Measurements from ENCODE around the gene LLGL2. TPM values are rescaled to one million over a fixed set of nuclear protein-coding genes. Genes with fewer than 3 reads are reported as not detected.

LLGL2 gene
- total RNA-seq, 1 experiment from 2014 or later: 19.8 TPM

DNA sequence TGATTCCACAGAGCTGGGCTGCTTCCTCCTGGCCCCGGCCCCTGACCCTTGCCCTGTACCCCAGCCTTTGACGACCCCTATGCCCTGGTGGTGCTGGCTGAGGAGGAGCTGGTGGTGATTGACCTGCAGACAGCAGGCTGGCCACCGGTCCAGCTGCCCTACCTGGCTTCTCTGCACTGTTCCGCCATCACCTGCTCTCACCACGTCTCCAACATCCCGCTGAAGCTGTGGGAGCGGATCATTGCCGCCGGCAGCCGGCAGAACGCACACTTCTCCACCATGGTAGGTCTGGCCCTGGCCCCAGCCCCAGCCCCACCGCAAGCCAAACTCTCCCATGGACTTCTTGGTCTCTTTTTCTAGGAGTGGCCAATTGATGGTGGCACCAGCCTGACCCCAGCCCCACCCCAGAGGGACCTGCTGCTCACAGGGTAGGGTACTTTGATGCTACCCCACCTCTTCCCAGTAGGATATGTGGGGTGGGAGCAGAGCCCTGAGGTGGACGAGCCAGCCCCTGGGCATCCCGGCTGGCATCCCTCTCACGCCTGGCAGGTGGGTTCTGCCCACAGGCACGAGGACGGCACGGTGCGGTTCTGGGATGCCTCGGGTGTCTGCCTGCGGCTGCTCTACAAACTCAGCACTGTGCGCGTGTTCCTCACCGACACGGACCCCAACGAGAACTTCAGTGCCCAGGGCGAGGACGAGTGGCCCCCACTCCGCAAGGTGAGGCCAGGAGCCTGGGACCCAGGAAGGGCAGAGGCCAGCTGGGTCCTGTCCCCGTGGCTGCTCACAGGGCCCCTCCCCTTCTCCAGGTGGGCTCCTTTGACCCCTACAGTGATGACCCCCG, 43.1 kb downstream of the LLGL2 start:
- H3K36me3 Mint-ChIP-seq (ENCODE audit: insufficient read depth, unreplicated experiment): peaks cover 12% of the 10 kb centered on the region
- intact Hi-C loops (cut with micrococcal nuclease): no loop called here

DNA sequence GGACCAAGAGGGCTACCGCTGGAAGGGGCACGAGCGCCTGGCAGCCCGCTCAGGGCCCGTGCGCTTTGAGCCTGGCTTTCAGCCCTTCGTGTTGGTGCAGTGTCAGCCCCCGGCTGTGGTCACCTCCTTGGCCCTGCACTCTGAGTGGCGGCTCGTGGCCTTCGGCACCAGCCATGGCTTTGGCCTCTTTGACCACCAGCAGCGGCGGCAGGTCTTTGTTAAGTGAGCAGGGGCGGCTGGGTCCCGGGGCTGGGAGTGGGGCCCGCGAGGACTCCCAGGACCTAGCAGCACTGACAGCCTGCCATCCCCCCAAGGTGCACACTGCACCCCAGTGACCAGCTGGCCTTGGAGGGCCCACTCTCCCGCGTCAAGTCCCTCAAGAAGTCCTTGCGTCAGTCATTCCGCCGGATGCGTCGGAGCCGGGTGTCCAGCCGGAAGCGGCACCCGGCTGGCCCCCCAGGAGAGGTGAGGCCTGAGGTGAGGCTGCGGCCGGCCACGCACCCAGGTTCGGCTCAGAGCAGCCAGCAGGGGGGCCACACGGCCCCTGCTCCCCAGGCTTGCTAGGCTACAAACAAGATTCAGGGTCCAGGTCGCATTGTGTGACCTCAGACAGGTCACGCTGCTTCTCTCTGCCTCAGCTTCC, 44.7 kb downstream of the LLGL2 start:
- Mint-ChIP-seq H3K9me3 (ENCODE audit: unreplicated experiment) (no peaks in the 10 kb centered on the region), H3K27me3 (ENCODE audit: insufficient read depth, unreplicated experiment) (no peaks in the 10 kb centered on the region), H3K27ac (ENCODE audit: low read depth, unreplicated experiment) (no peak overlapping the region), H3K4me1 (ENCODE audit: insufficient read depth, unreplicated experiment) (no peaks in the 10 kb centered on the region), H3K4me3 (ENCODE audit: unreplicated experiment) (no peak overlapping the region), H3K36me3 (ENCODE audit: insufficient read depth, unreplicated experiment) (peaks cover 12% of the 10 kb centered on the region)
- POLR2A ChIA-PET: no interaction called here
- BruUV-seq (replicated peaks): no TSS peak
- CTCF ChIA-PET: interaction anchor here (0.8 kb wide), 1 partner anchor 31 kb away, joined by 3 read pairs; no protein-coding TSS in a partner anchor
- DNase-seq (ENCODE audit: unreplicated experiment): no peak
- intact Hi-C loops (cut with micrococcal nuclease): no loop called here
- TF ChIP-seq, protein P1, sequence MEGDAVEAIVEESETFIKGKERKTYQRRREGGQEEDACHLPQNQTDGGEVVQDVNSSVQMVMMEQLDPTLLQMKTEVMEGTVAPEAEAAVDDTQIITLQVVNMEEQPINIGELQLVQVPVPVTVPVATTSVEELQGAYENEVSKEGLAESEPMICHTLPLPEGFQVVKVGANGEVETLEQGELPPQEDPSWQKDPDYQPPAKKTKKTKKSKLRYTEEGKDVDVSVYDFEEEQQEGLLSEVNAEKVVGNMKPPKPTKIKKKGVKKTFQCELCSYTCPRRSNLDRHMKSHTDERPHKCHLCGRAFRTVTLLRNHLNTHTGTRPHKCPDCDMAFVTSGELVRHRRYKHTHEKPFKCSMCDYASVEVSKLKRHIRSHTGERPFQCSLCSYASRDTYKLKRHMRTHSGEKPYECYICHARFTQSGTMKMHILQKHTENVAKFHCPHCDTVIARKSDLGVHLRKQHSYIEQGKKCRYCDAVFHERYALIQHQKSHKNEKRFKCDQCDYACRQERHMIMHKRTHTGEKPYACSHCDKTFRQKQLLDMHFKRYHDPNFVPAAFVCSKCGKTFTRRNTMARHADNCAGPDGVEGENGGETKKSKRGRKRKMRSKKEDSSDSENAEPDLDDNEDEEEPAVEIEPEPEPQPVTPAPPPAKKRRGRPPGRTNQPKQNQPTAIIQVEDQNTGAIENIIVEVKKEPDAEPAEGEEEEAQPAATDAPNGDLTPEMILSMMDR (IDR thresholded peaks at IDR 0.05; ENCODE audit: unreplicated experiment): no peak

More for the DNA sequence above, 43.1 kb downstream of the LLGL2 start:
- TF ChIP-seq, protein P1 (IDR thresholded peaks at IDR 0.05; ENCODE audit: unreplicated experiment): no peak
- Mint-ChIP-seq H3K9me3 (ENCODE audit: unreplicated experiment) (no peaks in the 10 kb centered on the region), H3K27me3 (ENCODE audit: insufficient read depth, unreplicated experiment) (no peaks in the 10 kb centered on the region), H3K27ac (ENCODE audit: low read depth, unreplicated experiment) (no peak overlapping the region), H3K4me3 (ENCODE audit: unreplicated experiment) (no peak overlapping the region), H3K4me1 (ENCODE audit: insufficient read depth, unreplicated experiment) (no peaks in the 10 kb centered on the region)
- BruUV-seq (replicated peaks): no TSS peak
- POLR2A ChIA-PET: no interaction called here
- DNase-seq (ENCODE audit: unreplicated experiment): no peak
- CTCF ChIA-PET: interaction anchor here (0.6 to 0.7 kb wide), 4 partner anchors 28 to 1682 kb away, joined by 3 to 4 read pairs (median 3); no protein-coding TSS in a partner anchor

DNA sequence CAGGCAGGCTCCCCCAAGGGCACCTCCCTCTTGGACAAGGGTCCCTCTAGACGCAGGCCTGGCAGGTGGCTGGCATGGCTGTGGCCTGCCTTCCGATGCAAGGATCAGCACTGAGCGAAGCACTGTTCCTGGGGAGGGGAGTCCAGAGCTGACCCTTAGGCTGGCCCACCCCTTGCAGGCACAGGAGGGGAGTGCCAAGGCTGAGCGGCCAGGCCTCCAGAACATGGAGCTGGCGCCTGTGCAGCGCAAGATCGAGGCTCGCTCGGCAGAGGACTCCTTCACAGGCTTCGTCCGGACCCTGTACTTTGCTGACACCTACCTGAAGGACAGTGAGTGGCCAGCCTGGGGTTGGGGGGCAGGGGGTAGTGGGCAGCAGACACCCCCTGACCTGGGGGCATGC, 45.3 kb downstream of the LLGL2 start:
- intact Hi-C loops (cut with micrococcal nuclease): no loop called here
- CTCF ChIA-PET: no interaction called here
- Mint-ChIP-seq H3K27me3 (ENCODE audit: insufficient read depth, unreplicated experiment) (no peaks in the 10 kb centered on the region), H3K9me3 (ENCODE audit: unreplicated experiment) (no peaks in the 10 kb centered on the region), H3K36me3 (ENCODE audit: insufficient read depth, unreplicated experiment) (peaks cover 12% of the 10 kb centered on the region), H3K4me1 (ENCODE audit: insufficient read depth, unreplicated experiment) (no peaks in the 10 kb centered on the region), H3K4me3 (ENCODE audit: unreplicated experiment) (no peak overlapping the region), H3K27ac (ENCODE audit: low read depth, unreplicated experiment) (no peak overlapping the region)
- POLR2A ChIA-PET: no interaction called here
- BruUV-seq (replicated peaks): no TSS peak
- DNase-seq (ENCODE audit: unreplicated experiment): no peak
- TF ChIP-seq, protein P1 (IDR thresholded peaks at IDR 0.05; ENCODE audit: unreplicated experiment): no peak

DNA sequence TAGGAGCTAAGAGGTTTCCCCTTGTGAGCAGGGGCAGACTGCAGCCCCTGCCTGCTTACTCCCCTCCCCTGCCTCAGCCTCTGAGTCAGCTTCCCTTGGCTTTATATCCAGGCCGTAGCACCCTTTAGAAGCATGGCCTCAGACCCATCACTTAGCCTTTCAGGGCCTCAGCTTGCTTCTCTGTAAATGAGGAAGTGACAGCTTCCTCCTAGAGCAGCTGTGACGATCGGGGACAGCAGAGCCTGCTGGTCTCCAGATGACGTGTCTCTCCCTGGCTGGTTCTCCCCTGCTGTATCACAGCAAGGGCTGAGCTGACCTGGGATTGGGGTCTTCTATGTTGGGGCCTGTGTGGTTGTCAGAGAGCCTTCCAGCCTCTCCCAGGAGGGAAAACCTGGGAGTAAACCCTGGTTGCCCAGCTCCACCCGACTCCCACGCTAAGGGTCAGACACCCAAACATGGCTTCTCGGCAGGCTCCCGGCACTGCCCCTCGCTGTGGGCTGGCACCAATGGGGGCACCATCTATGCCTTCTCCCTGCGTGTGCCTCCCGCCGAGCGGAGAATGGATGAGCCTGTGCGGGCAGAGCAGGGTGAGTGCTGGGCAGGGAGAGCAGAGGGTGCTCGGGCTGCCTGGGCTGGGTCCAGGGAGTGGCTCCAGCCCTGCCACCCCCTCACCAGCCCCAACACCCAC, 45.8 kb downstream of the LLGL2 start:
- Mint-ChIP-seq H3K4me1 (ENCODE audit: insufficient read depth, unreplicated experiment) (no peaks in the 10 kb centered on the region), H3K27me3 (ENCODE audit: insufficient read depth, unreplicated experiment) (no peaks in the 10 kb centered on the region), H3K9me3 (ENCODE audit: unreplicated experiment) (no peaks in the 10 kb centered on the region), H3K36me3 (ENCODE audit: insufficient read depth, unreplicated experiment) (peaks cover 12% of the 10 kb centered on the region), H3K27ac (ENCODE audit: low read depth, unreplicated experiment) (no peak overlapping the region), H3K4me3 (ENCODE audit: unreplicated experiment) (no peak overlapping the region)
- TF ChIP-seq, protein P1 (IDR thresholded peaks at IDR 0.05; ENCODE audit: unreplicated experiment): no peak
- intact Hi-C loops (cut with micrococcal nuclease): no loop called here
- CTCF ChIA-PET: no interaction called here
- no TSS peak for BruUV-seq (replicated peaks)
- POLR2A ChIA-PET: interaction anchor here (0.7 kb wide), 1 partner anchor 262 kb away, joined by 3 read pairs; no protein-coding TSS in a partner anchor
- no peak for DNase-seq (ENCODE audit: unreplicated experiment)
